HCT116 (cell line): ENCODE measurements around the gene IFNA8. TPM values are rescaled to one million over a fixed set of nuclear protein-coding genes. Genes with fewer than 3 reads are reported as not detected.

ENCODE experiments used
- ATAC-seq: fragments of 200-7000 bp; cut with Tn5 transposase; 2 replicates; pipeline ENCODE4 v1.9.1; 2020; ENCODE audit warnings: mild to moderate bottlenecking, moderate library complexity
- BruUV-seq: library from RNA; stranded (reverse); fragments of 400-500 nt; replicated peaks from 2 replicates; lab custom pipeline; 2021; lab: Mats Ljungman, UMichigan
- CTCF ChIA-PET: fragments of 300-600 bp; sonication (Branson Sonifier 250); formaldehyde crosslinking; loops from one replicate; lab custom pipeline; 2021; ENCODE audit warnings: antibody characterized with exemption; lab: Charles Lee
- POLR2A ChIA-PET: fragments of 300-600, 350-600 bp; sonication (Branson Sonifier 250); formaldehyde crosslinking; loops from one replicate; lab custom pipeline; 2021; ENCODE audit warnings: antibody characterized with exemption; lab: Charles Lee
- RAD21 ChIA-PET, 2 experiments: fragments of 300-600 bp; sonication (Branson Sonifier 250); formaldehyde crosslinking; loops; one replicate each; lab custom pipeline; 2023; ENCODE audit warnings: low total read pairs in 2 of 2; ENCODE audit not compliant: uncharacterized antibody in 2 of 2, unreplicated experiment in 2 of 2, low non-redundant PET in 1 of 2; lab: Charles Lee
- DNase-seq: peaks from one replicate; pipeline ENCODE4 v3.0.0-alpha.2; 2010; ENCODE audit warnings: low read depth, low spot score
- H2AFZ ChIP-seq: fragments of 200-600 bp; shearing (Covaris generic), sonication (generic); 2 replicates; pipeline ENCODE4 v1.6.1; 2017; ENCODE audit warnings: low read depth, mixed run types, mixed read lengths, antibody characterized with exemption, low read length; ENCODE audit not compliant: poor library complexity, severe bottlenecking
- H3K27ac ChIP-seq: 2 replicates; pipeline ENCODE4 v1.5.1; 2012; ENCODE audit warnings: low read depth, low read length
- H3K27me3 ChIP-seq: fragments of 200-600 bp; sonication (generic); 2 replicates; pipeline ENCODE4 v1.6.1; 2016; ENCODE audit warnings: mixed run types, low read length, mixed read lengths; ENCODE audit not compliant: insufficient read depth
- H3K36me3 ChIP-seq, 2 experiments: fragments of 200-500 bp in 1 of 2; fragments of 200-600 bp in 1 of 2; sonication (Bioruptor generic) in 1 of 2; sonication (generic) in 1 of 2; 2 replicates each; pipeline versions ENCODE4 v1.5.1 to v1.6.1; 2014 to 2016; ENCODE audit warnings: low read length in 2 of 2, inconsistent platforms in 1 of 2, mixed read lengths in 1 of 2, mixed run types in 1 of 2; ENCODE audit not compliant: insufficient read depth in 2 of 2, control insufficient read depth in 1 of 2
- H3K4me1 ChIP-seq, 2 experiments: fragments of 200-600 bp in 1 of 2; sonication (generic) in 1 of 2; 2 replicates each; pipeline versions ENCODE4 v1.5.1 to v1.6.1; 2012 to 2017; ENCODE audit warnings: low read length in 2 of 2, inconsistent platforms in 1 of 2, mild to moderate bottlenecking in 1 of 2, mixed read lengths in 1 of 2, mixed run types in 1 of 2, moderate library complexity in 1 of 2; ENCODE audit not compliant: insufficient read depth in 2 of 2, control insufficient read depth in 1 of 2
- H3K4me2 ChIP-seq: fragments of 200-600 bp; sonication (generic); 2 replicates; pipeline ENCODE4 v1.6.1; 2017; ENCODE audit warnings: mixed run types, low read length, mixed read lengths
- H3K4me3 ChIP-seq, 2 experiments: fragments of 200-600 bp in 1 of 2; sonication (generic) in 1 of 2; replicated peaks in 1 of 2; 2 replicates each; pipeline ENCODE4 v1.5.1; 2011 to 2016; ENCODE audit warnings: low read length in 2 of 2, control low read depth in 1 of 2, low read depth in 1 of 2, mild to moderate bottlenecking in 1 of 2, mixed read lengths in 1 of 2, mixed run types in 1 of 2
- H3K79me2 ChIP-seq: fragments of 200-600 bp; sonication (generic); 2 replicates; pipeline ENCODE4 v1.6.1; 2017; ENCODE audit warnings: mild to moderate bottlenecking, mixed run types, low read length, moderate library complexity, mixed read lengths; ENCODE audit not compliant: insufficient read depth
- H3K9ac ChIP-seq: fragments of 200-600 bp; sonication (generic); 2 replicates; pipeline ENCODE4 v1.6.1; 2016; ENCODE audit warnings: low read length, mixed read lengths
- H3K9me2 ChIP-seq: fragments of 200-600 bp; sonication (generic), shearing (Covaris generic); 2 replicates; pipeline ENCODE4 v1.6.1; 2017; ENCODE audit warnings: mixed run types, mild to moderate bottlenecking, moderate library complexity; ENCODE audit not compliant: insufficient read depth
- H3K9me3 ChIP-seq, 2 experiments: fragments of 200-500 bp in 1 of 2; fragments of 200-600 bp in 1 of 2; sonication (Bioruptor generic) in 1 of 2; sonication (generic) in 1 of 2; 2 replicates each; pipeline ENCODE4 v1.6.1; 2014 to 2017; ENCODE audit warnings: low read length in 2 of 2, mixed read lengths in 2 of 2, inconsistent platforms in 1 of 2, low read depth in 1 of 2, mild to moderate bottlenecking in 1 of 2, mixed run types in 1 of 2, moderate library complexity in 1 of 2; ENCODE audit not compliant: control insufficient read depth in 1 of 2, insufficient read depth in 1 of 2
- H4K20me1 ChIP-seq: fragments of 200-600 bp; sonication (generic), shearing (Covaris generic); 2 replicates; pipeline ENCODE4 v1.6.1; 2017; ENCODE audit warnings: mixed run types, mild to moderate bottlenecking, moderate library complexity; ENCODE audit not compliant: insufficient read depth
- SRF ChIP-seq: IDR thresholded peaks from 2 replicates; pipeline ENCODE4 v1.6.1; 2012; ENCODE audit warnings: low read depth
- ZNF274 ChIP-seq: fragments of 200-500 bp; sonication (Bioruptor generic); IDR thresholded peaks from 2 replicates; pipeline ENCODE4 v1.6.1; 2014; ENCODE audit warnings: mild to moderate bottlenecking, low read depth, low read length, inconsistent platforms
- intact Hi-C: fragments of 100-400 bp; cut with micrococcal nuclease; formaldehyde crosslinking; loops from 2 replicates; pipeline ENCODE4 v1.10.0; 2022
- total RNA-seq: library from RNA; stranded (reverse); gene quantifications from one replicate; pipeline ENCODE4 v1.2.1, GENCODE V29; 2021; ENCODE audit not compliant: unreplicated experiment
- TF ChIP-seq, protein P1 (sequence below): IDR thresholded peaks from 2 replicates; pipeline ENCODE4 v1.6.1; 2012; ENCODE audit warnings: low read depth
- TF ChIP-seq, protein P2 (sequence below), 3 experiments: fragments of 200-600 bp in 1 of 3; sonication (generic) in 1 of 3; IDR thresholded peaks in 2 of 3; conservative IDR thresholded peaks in 1 of 3; 2 replicates each; pipeline ENCODE4 v1.5.1; 2012 to 2017; ENCODE audit warnings: low read depth in 2 of 3, low read length in 2 of 3, antibody characterized with exemption in 1 of 3, borderline replicate concordance in 1 of 3, control low read depth in 1 of 3, mild to moderate bottlenecking in 1 of 3, mixed read lengths in 1 of 3, mixed run types in 1 of 3, moderate library complexity in 1 of 3; ENCODE audit not compliant: insufficient read depth in 1 of 3

IFNA8 gene
- total RNA-seq, 1 experiment from 2014 or later = not detected

- no peak overlapping the region for H3K4me2 ChIP-seq
- ATAC-seq = no peak
- H2AFZ ChIP-seq = no peak overlapping the region
- intact Hi-C loops = no loop called here
- H3K27ac ChIP-seq = no peak overlapping the region
- no peaks in the 10 kb centered on the region for H3K9me3 ChIP-seq
- H3K9me2 ChIP-seq = no peaks in the 10 kb centered on the region
- no peaks in the 10 kb centered on the region for H3K27me3 ChIP-seq
- H4K20me1 ChIP-seq = no peaks in the 10 kb centered on the region
- H3K79me2 ChIP-seq = no peaks in the 10 kb centered on the region
- BruUV-seq = no TSS peak
- DNase-seq = no peak
- no peaks in the 10 kb centered on the region for H3K36me3 ChIP-seq
- ChIA-PET RAD21 (no interaction called here), CTCF (no interaction called here), POLR2A (no interaction called here)
- H3K4me3 ChIP-seq = no peak overlapping the region
- no peaks in the 10 kb centered on the region for H3K4me1 ChIP-seq
- no peak for TF ChIP-seq ZNF274
- TF ChIP-seq, protein P1, sequence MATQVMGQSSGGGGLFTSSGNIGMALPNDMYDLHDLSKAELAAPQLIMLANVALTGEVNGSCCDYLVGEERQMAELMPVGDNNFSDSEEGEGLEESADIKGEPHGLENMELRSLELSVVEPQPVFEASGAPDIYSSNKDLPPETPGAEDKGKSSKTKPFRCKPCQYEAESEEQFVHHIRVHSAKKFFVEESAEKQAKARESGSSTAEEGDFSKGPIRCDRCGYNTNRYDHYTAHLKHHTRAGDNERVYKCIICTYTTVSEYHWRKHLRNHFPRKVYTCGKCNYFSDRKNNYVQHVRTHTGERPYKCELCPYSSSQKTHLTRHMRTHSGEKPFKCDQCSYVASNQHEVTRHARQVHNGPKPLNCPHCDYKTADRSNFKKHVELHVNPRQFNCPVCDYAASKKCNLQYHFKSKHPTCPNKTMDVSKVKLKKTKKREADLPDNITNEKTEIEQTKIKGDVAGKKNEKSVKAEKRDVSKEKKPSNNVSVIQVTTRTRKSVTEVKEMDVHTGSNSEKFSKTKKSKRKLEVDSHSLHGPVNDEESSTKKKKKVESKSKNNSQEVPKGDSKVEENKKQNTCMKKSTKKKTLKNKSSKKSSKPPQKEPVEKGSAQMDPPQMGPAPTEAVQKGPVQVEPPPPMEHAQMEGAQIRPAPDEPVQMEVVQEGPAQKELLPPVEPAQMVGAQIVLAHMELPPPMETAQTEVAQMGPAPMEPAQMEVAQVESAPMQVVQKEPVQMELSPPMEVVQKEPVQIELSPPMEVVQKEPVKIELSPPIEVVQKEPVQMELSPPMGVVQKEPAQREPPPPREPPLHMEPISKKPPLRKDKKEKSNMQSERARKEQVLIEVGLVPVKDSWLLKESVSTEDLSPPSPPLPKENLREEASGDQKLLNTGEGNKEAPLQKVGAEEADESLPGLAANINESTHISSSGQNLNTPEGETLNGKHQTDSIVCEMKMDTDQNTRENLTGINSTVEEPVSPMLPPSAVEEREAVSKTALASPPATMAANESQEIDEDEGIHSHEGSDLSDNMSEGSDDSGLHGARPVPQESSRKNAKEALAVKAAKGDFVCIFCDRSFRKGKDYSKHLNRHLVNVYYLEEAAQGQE = no peak
- H3K9ac ChIP-seq = no peak overlapping the region
Observed at GRCh38 chr9:21402386-21403251, 6.3 kb upstream of the IFNA8 start.

- DNase-seq (no peak), ATAC-seq (no peak)
- ChIA-PET POLR2A (no interaction called here), CTCF (no interaction called here), RAD21 (no interaction called here)
- intact Hi-C loops = no loop called here
- no TSS peak for BruUV-seq
- no peak overlapping the region for H3K4me2 ChIP-seq
- no peak overlapping the region for H3K27ac ChIP-seq
- no peaks in the 10 kb centered on the region for H3K9me2 ChIP-seq
- TF ChIP-seq, protein P2, sequence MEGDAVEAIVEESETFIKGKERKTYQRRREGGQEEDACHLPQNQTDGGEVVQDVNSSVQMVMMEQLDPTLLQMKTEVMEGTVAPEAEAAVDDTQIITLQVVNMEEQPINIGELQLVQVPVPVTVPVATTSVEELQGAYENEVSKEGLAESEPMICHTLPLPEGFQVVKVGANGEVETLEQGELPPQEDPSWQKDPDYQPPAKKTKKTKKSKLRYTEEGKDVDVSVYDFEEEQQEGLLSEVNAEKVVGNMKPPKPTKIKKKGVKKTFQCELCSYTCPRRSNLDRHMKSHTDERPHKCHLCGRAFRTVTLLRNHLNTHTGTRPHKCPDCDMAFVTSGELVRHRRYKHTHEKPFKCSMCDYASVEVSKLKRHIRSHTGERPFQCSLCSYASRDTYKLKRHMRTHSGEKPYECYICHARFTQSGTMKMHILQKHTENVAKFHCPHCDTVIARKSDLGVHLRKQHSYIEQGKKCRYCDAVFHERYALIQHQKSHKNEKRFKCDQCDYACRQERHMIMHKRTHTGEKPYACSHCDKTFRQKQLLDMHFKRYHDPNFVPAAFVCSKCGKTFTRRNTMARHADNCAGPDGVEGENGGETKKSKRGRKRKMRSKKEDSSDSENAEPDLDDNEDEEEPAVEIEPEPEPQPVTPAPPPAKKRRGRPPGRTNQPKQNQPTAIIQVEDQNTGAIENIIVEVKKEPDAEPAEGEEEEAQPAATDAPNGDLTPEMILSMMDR (IDR thresholded peaks at IDR 0.05 in 2 of 3, conservative IDR thresholded peaks at IDR 0.05 in 1 of 3; ENCODE audit: borderline replicate concordance in 1 of 3, insufficient read depth in 1 of 3, low read depth in 2 of 3, low read length in 2 of 3) = no peak
- no peak for TF ChIP-seq SRF
- H3K79me2 ChIP-seq = no peaks in the 10 kb centered on the region
- H3K9me3 ChIP-seq = no peaks in the 10 kb centered on the region
- no peak overlapping the region for H3K9ac ChIP-seq
- no peak overlapping the region for H3K4me3 ChIP-seq
- H3K36me3 ChIP-seq = no peaks in the 10 kb centered on the region
- H3K27me3 ChIP-seq = no peaks in the 10 kb centered on the region
- no peak overlapping the region for H2AFZ ChIP-seq
- no peaks in the 10 kb centered on the region for H4K20me1 ChIP-seq
- H3K4me1 ChIP-seq = no peaks in the 10 kb centered on the region
Observed at GRCh38 chr9:21404146-21404545, 4.8 kb upstream of the IFNA8 start.
